Spleen (tissue), 7 donors: ENCODE results near the gene CT45A10.

ENCODE experiments used
- CTCF ChIP-seq, 11 experiments: fragments of 200-600 bp in 7 of 11; fragments of 450-650 bp in 4 of 11; sonication (generic) in 4 of 11; IDR thresholded peaks in 8 of 11; conservative IDR thresholded peaks in 3 of 11; 1 replicate in 7 of 11; 2 replicates in 4 of 11; pipeline versions ENCODE4 v1.4.0 to v1.8.0; 2016 to 2021; ENCODE audit warnings: antibody characterized with exemption in 11 of 11, inconsistent platforms in 4 of 11, mild to moderate bottlenecking in 1 of 11
- POLR2A ChIP-seq, 3 donors: fragments of 450-650 bp; IDR thresholded peaks; one replicate each; pipeline ENCODE4 v1.5.1; 2017; ENCODE audit warnings: antibody characterized with exemption in 3 of 3, mild to moderate bottlenecking in 1 of 3
- donor health status: DM: no; HTN: no; CAD: no; lungs with moderate emphysema.
- donor health status: DM: no; HTN: no; CAD: no.
- donor health status: DM: no; HTN: no; CAD: no.

- TF ChIP-seq CTCF (IDR thresholded peaks at IDR 0.05 in 8 of 11, conservative IDR thresholded peaks at IDR 0.05 in 3 of 11): no peak
- TF ChIP-seq POLR2A (IDR thresholded peaks at IDR 0.05): no peak
Observed at GRCh38 chrX:135910251-135910650, 17.0 kb upstream of the CT45A10 start.
